Common myeloid progenitor, CD34-positive (primary cell): ENCODE results near the gene EPHB4.

Experiments used
- CTCF ChIA-PET: fragments of 350-600 bp; sonication (Branson Sonifier 250); formaldehyde crosslinking; loops from one replicate; lab custom pipeline; 2021; ENCODE audit warnings: antibody characterized with exemption; lab: Charles Lee
- POLR2A ChIA-PET: fragments of 350-600 bp; sonication (Branson Sonifier 250); formaldehyde crosslinking; loops from one replicate; lab custom pipeline; 2021; ENCODE audit warnings: antibody characterized with exemption; lab: Charles Lee
- DNase-seq, 3 donors: peaks; one replicate each; pipeline versions ENCODE4 v3.0.0 to v3.0.0-alpha.2; 2013
- H3K27ac ChIP-seq, 2 experiments: 1 replicate in 1 of 2; 2 replicates in 1 of 2; pipeline ENCODE4 v1.7.0; 2013; ENCODE audit warnings: inconsistent platforms in 2 of 2, low read length in 2 of 2, mild to moderate bottlenecking in 2 of 2, low read depth in 1 of 2, moderate library complexity in 1 of 2; ENCODE audit not compliant: severe bottlenecking in 2 of 2, insufficient read depth in 1 of 2, poor library complexity in 1 of 2
- H3K27me3 ChIP-seq, 5 experiments: replicated peaks in 2 of 5; 1 replicate in 3 of 5; 2 replicates in 2 of 5; pipeline versions ENCODE4 v1.6.1 to v1.7.0; 2013; ENCODE audit warnings: low read length in 4 of 5, mild to moderate bottlenecking in 2 of 5, moderate library complexity in 2 of 5, inconsistent platforms in 1 of 5; ENCODE audit not compliant: insufficient read depth in 5 of 5, control insufficient read depth in 4 of 5
- H3K36me3 ChIP-seq, 4 experiments: 1 replicate in 2 of 4; 2 replicates in 2 of 4; pipeline versions ENCODE4 v1.6.1 to v1.7.0; 2013; ENCODE audit warnings: low read length in 3 of 4, control low read depth in 1 of 4, mild to moderate bottlenecking in 1 of 4; ENCODE audit not compliant: control insufficient read depth in 4 of 4, insufficient read depth in 4 of 4
- H3K4me1 ChIP-seq, 4 experiments: 1 replicate in 3 of 4; 2 replicates in 1 of 4; pipeline versions ENCODE4 v1.6.1 to v1.7.1; 2013; ENCODE audit warnings: low read length in 3 of 4, mild to moderate bottlenecking in 3 of 4, control low read depth in 1 of 4, inconsistent platforms in 1 of 4, moderate library complexity in 1 of 4; ENCODE audit not compliant: control insufficient read depth in 4 of 4, insufficient read depth in 4 of 4; ENCODE audit errors: control extremely low read depth in 1 of 4
- H3K4me3 ChIP-seq, 7 experiments: 1 replicate in 4 of 7; 2 replicates in 3 of 7; pipeline versions ENCODE4 v1.5.1 to v1.7.0; 2013; ENCODE audit warnings: mild to moderate bottlenecking in 7 of 7, low read length in 6 of 7, moderate library complexity in 6 of 7, inconsistent platforms in 2 of 7, low read depth in 2 of 7, control low read depth in 1 of 7; ENCODE audit not compliant: insufficient read depth in 4 of 7, control insufficient read depth in 1 of 7; ENCODE audit errors: extremely low read depth in 1 of 7
- H3K9me3 ChIP-seq, 5 experiments: 1 replicate in 4 of 5; 2 replicates in 1 of 5; pipeline versions ENCODE4 v1.6.1 to v1.7.1; 2013; ENCODE audit warnings: low read length in 4 of 5, mild to moderate bottlenecking in 2 of 5, inconsistent platforms in 1 of 5, low read depth in 1 of 5, moderate library complexity in 1 of 5; ENCODE audit not compliant: control insufficient read depth in 4 of 5, insufficient read depth in 2 of 5; ENCODE audit errors: control extremely low read depth in 1 of 5
- WGBS: methylation state at CpG from one replicate; pipeline ENCODE4 v1.1.5; 2013; ENCODE audit not compliant: insufficient coverage; 5-methylcytosine and 5-hydroxymethylcytosine counted together

The EPHB4 gene

DNA sequence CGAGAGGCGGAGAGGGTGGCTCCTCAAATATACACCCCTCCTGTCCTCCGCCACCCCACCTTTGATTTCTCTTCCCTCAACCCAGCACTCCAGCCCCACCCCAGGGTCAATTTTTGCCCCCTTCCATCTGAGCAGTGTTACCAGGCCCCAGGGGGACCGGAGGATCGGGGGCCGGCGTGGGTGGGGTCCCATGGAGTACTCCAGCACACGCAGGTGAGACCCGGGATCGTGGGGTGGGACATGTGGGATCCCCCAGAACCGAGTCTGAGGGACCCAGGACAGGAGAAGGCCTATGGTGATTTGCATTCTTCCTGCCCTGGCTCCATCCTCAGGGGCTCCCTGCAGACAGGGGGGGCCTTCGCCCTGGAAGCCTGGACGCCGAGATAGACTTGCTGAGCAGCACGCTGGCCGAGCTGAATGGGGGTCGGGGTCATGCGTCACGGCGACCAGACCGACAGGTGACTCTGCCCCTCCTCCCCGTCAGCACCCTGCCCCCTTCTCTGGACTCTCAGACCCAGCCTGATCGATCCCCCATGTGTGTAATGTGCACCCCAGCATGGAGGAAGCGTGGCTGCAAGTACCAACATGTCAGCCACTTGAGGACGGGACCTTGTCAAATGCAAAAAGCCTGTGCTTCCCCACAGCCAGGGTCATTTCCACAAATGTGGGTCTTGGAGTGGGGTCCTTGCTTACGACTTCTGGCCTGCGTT lies 40.6 kb upstream of the EPHB4 start:
- H3K4me1 ChIP-seq: peaks cover 0 to 63% (median 37%) of the 10 kb centered on the region in 4 experiments
- no peak for DNase-seq
- peaks cover 3 to 30% (median 16%) of the 10 kb centered on the region in 4 experiments for H3K36me3 ChIP-seq
- CTCF ChIA-PET: no interaction called here
- H3K9me3 ChIP-seq: no peaks in the 10 kb centered on the region
- H3K4me3 ChIP-seq: peak overlapping the region; percentile 45 to 88 (median 77)
- POLR2A ChIA-PET: no interaction called here
- H3K27ac ChIP-seq: peak overlapping the region; percentile 84 to 91
- H3K27me3 ChIP-seq: no peaks in the 10 kb centered on the region
- 35% methylated on average over 24 of the region's 27 CpGs for WGBS

DNA sequence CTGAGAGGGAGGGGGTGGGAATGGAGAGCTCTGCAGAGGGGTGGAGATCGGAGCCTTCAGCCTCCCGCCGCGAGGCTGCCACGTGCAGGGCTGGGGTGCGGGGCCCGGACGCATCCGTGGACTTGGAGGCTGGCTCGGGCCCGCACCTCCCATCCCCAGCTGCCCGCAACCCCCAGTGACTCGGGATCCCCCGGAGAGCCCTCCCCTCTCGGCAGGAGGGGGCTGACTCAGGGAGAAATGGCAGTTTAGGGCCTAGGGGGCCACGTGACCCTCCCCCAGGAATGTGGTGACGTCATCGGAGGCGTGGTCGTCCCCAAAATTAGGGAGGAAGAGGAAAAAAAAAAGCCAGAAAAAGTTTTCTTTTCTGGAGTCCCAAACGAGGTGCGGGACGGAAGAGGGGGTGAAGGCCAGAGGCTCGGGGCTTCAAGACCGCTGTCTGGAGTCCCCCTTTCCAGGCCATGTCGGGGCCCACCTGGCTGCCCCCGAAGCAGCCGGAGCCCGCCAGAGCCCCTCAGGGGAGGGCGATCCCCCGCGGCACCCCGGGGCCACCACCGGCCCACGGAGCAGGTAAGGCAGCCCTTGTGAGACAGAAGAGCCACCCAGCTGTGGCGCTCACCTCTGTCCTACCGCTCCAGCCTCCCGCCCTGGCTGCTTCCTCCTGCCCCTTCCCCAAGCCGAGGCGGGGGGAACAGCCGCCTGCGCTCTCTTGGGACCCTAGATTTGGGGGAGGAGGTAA lies 39.9 kb upstream of the EPHB4 start, which contains the start of gene TRIP6:
Gene TRIP6 (plus strand): TSS at position 348 of the 736 bp plus-strand sequence. CDS start 111 bp downstream, at position 459.
- CTCF ChIA-PET: interaction anchor here (0.7 kb wide), 1 partner anchor 15 kb away, joined by 3 read pairs; the partner anchor contains the start of gene SLC12A9
- peak; percentile 75 to 91 (median 84) for DNase-seq
- 0% methylated on average over 21 of the region's 42 CpGs for WGBS
- POLR2A ChIA-PET: interaction anchor here (0.6 kb wide), 1 partner anchor 268 kb away, joined by 5 read pairs; no protein-coding TSS in a partner anchor
- Histone ChIP-seq H3K36me3 (peaks cover 7 to 29% (median 13%) of the 10 kb centered on the region in 4 experiments), H3K9me3 (no peaks in the 10 kb centered on the region), H3K4me3 (peak within 1 kb of the TSS; percentile 45 to 88 (median 77)), H3K27ac (peak within 1 kb of the TSS; percentile 84 to 91), H3K27me3 (no peaks in the 10 kb centered on the region), H3K4me1 (peaks cover 0 to 70% (median 41%) of the 10 kb centered on the region in 4 experiments)

DNA sequence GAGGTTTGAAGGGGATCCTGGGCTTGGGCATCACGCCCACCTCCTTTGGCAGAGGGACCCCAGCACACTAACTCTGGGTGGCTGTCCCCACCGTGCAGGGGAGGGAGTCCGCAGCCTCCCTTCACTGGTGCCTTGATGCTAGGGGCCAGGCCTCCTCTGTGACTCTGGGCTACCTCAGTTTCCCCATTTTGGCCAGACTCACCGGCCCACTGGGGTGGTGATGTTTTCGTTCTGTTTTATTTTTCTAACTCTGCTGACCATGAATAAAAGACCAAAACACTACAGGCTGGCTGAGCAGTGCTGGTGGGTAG lies 39.4 kb upstream of the EPHB4 start:
- 53% methylated on average over 3 of the region's 5 CpGs for WGBS
- CTCF ChIA-PET: interaction anchor here (0.7 kb wide), 1 partner anchor 14 kb away, joined by 3 read pairs; the partner anchor contains the start of gene SLC12A9

DNA sequence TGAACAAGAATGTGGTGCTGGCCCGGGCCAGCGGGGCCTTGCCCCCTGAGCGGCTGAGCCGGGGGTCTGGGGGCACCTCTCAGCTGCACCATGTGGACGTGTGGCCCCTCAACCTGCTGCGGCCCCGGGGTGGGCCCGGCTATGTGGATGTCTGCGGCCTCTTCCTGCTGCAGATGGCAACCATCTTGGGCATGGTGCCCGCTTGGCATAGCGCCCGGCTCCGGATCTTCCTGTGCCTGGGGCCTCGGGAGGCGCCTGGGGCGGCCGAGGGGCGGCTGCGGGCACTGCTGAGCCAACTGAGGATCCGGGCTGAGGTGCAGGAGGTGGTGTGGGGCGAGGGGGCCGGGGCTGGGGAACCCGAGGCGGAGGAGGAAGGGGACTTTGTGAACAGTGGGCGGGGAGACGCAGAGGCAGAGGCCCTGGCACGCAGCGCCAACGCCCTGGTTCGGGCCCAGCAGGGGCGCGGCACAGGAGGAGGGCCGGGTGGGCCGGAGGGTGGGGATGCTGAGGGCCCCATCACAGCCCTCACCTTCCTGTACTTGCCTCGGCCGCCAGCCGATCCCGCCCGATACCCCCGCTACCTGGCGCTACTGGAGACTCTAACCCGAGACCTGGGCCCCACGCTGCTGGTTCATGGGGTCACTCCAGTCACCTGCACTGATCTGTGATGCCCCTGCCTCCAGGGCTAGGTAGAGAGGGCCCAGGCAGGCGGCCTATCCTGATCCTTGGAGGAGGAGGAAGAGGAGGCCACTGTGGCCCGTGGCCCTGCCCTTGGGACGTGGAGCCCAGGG lies 38.8 kb upstream of the EPHB4 start:
- DNase-seq: peak; percentile 78 to 91 (median 88)
- H3K36me3 ChIP-seq: peaks cover 7 to 25% (median 13%) of the 10 kb centered on the region in 4 experiments
- peak overlapping the region in 4 of 7 experiments; percentile 64 to 87 (median 81) for H3K4me3 ChIP-seq
- WGBS: 4% methylated on average over 33 of the region's 46 CpGs
- H3K4me1 ChIP-seq: peaks cover 0 to 75% (median 43%) of the 10 kb centered on the region in 4 experiments
- H3K9me3 ChIP-seq: no peaks in the 10 kb centered on the region
- peak overlapping the region in 1 of 2 experiments; percentile 91 for H3K27ac ChIP-seq
- POLR2A ChIA-PET: interaction anchor here (0.6 kb wide), 1 partner anchor 269 kb away, joined by 5 read pairs; no protein-coding TSS in a partner anchor
- H3K27me3 ChIP-seq: no peaks in the 10 kb centered on the region
- CTCF ChIA-PET: no interaction called here

More for the DNA sequence above, 39.4 kb upstream of the EPHB4 start:
- peaks cover 0 to 73% (median 43%) of the 10 kb centered on the region in 4 experiments for H3K4me1 ChIP-seq
- H3K9me3 ChIP-seq: no peaks in the 10 kb centered on the region
- peaks cover 7 to 27% (median 11%) of the 10 kb centered on the region in 4 experiments for H3K36me3 ChIP-seq
- DNase-seq: no peak
- H3K27ac ChIP-seq: peak overlapping the region in 1 of 2 experiments; percentile 91
- H3K4me3 ChIP-seq: peak overlapping the region in 5 of 7 experiments; percentile 64 to 88 (median 85)
- POLR2A ChIA-PET: interaction anchor here (0.6 kb wide), 1 partner anchor 269 kb away, joined by 5 read pairs; no protein-coding TSS in a partner anchor
- no peaks in the 10 kb centered on the region for H3K27me3 ChIP-seq

DNA sequence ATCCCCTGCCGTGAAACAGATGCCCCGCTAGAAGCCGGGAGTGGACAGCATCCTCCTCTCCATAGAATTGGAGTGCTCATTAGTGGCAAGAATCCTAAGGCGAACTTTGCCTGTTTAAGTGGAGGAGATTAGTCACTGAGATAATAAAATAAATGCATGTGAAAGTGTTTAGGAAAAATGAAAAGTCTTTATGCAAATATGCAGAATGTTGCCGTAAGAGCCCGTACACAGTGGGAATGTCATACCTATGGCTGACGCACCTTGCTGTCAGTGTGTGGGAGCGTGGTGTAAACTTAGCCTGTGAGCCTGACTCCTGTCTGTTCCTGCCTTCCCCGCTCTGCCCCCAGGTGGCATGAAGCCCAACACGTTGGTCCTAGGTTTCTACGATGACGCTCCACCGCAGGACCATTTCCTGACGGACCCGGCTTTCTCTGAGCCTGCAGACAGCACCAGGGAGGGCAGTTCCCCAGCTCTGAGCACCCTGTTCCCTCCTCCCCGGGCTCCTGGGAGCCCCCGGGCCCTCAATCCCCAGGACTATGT lies 38.1 kb upstream of the EPHB4 start:
- ChIA-PET CTCF (interaction anchor here (0.6 to 1.2 kb wide), 3 partner anchors 9 to 22 kb away, joined by 3 to 4 read pairs (median 3); partner anchors contain the start of gene SRRT), POLR2A (interaction anchor here (0.6 kb wide), 1 partner anchor 188 kb away, joined by 4 read pairs; no protein-coding TSS in a partner anchor)
- DNase-seq: peak in 2 of 3 donors; percentile 40 to 46
- Histone ChIP-seq H3K4me1 (peaks cover 0 to 75% (median 43%) of the 10 kb centered on the region in 4 experiments), H3K27me3 (no peaks in the 10 kb centered on the region), H3K36me3 (peaks cover 7 to 26% (median 16%) of the 10 kb centered on the region in 4 experiments), H3K27ac (no peak overlapping the region), H3K4me3 (peak overlapping the region in 2 of 7 experiments; percentile 77 to 85), H3K9me3 (no peaks in the 10 kb centered on the region)
- WGBS: 31% methylated on average over 17 of the region's 17 CpGs

DNA sequence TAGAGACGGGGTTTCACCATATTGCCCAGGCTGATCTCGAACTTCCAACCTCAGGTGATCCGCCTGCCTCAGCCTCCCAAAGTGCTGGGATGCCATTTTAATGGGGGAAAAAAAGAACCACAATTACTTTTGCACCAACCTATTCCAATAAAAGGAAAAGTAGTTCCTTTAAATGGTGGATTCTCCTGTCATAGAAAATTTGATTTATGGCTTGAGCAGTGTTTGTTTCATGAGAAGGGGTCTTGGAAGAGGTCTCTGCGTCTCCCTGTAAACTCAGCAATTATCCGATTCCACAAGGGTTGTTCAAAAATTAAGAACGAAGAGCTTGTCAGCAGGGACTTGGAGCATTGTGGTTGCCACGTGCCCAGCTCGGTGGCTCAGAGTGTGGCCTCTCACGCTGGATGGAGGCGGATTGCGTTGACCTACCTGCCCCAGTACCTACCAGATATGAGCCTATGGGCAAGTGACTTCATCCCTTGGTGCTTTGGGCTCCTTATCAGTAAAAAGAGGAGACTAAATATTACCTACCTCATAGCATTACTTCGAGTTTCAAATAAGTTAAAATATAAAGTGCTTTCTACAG lies 37.0 kb upstream of the EPHB4 start:
- DNase-seq: peak in 1 of 3 donors; percentile 8
- no peak overlapping the region for H3K27ac ChIP-seq
- peaks cover 0 to 75% (median 43%) of the 10 kb centered on the region in 4 experiments for H3K4me1 ChIP-seq
- no peaks in the 10 kb centered on the region for H3K27me3 ChIP-seq
- H3K4me3 ChIP-seq: no peak overlapping the region
- H3K9me3 ChIP-seq: no peaks in the 10 kb centered on the region
- POLR2A ChIA-PET: interaction anchor here (0.5 to 1.0 kb wide), 3 partner anchors 10 to 47 kb away, joined by 3 read pairs; partner anchors contain the start of gene SRRT
- peaks cover 7 to 29% (median 23%) of the 10 kb centered on the region in 4 experiments for H3K36me3 ChIP-seq
- CTCF ChIA-PET: interaction anchor here (0.9 to 1.5 kb wide), 3 partner anchors 8 to 12 kb away, joined by 3 to 7 read pairs (median 4); partner anchors contain the start of genes SLC12A9 and SRRT
- 82% methylated on average over 9 of the region's 12 CpGs for WGBS
